HL-60 (cell line): ENCODE data around the gene PDE11A.

ENCODE experiments used
- DNase-seq, 2 experiments: peaks; one replicate each; pipeline ENCODE4 v3.0.0-alpha.2; 2010 to 2020; ENCODE audit warnings: low read depth in 1 of 2, low spot score in 1 of 2
- H3K27ac ChIP-seq: fragments of 250-450 bp; sonication (Bioruptor Pico); replicated peaks from 2 replicates; pipeline ENCODE4 v1.5.1; 2020; ENCODE audit warnings: mild to moderate bottlenecking, moderate library complexity
- H3K27me3 ChIP-seq: fragments of 250-450 bp; sonication (Bioruptor Pico); 2 replicates; pipeline ENCODE4 v1.5.1; 2021; ENCODE audit warnings: mild to moderate bottlenecking, moderate library complexity; ENCODE audit not compliant: insufficient read depth, poor library complexity, severe bottlenecking
- H3K4me3 ChIP-seq: replicated peaks from 2 replicates; pipeline ENCODE4 v1.5.1; 2011; ENCODE audit warnings: mild to moderate bottlenecking, control low read depth, low read length; ENCODE audit not compliant: insufficient read depth
- CTCF ChIP-seq: IDR thresholded peaks from one replicate; pipeline ENCODE4 v1.5.1; 2011; ENCODE audit warnings: low read length, control low read depth, inconsistent platforms; ENCODE audit not compliant: insufficient read depth
- GABPA ChIP-seq: IDR thresholded peaks from 2 replicates; pipeline ENCODE4 v1.6.1; 2012; ENCODE audit warnings: low read depth
- POLR2AphosphoS5 ChIP-seq: IDR thresholded peaks from 2 replicates; pipeline ENCODE4 v1.6.1; 2012; ENCODE audit warnings: low read depth
- SPI1 ChIP-seq: IDR thresholded peaks from 2 replicates; pipeline ENCODE4 v1.6.1; 2012; ENCODE audit warnings: low read depth, mild to moderate bottlenecking, borderline replicate concordance
- TF ChIP-seq, protein P1 (sequence below): IDR thresholded peaks from 2 replicates; pipeline ENCODE4 v1.6.1; 2012; ENCODE audit warnings: low read depth; ENCODE audit not compliant: insufficient replicate concordance

PDE11A gene

DNA sequence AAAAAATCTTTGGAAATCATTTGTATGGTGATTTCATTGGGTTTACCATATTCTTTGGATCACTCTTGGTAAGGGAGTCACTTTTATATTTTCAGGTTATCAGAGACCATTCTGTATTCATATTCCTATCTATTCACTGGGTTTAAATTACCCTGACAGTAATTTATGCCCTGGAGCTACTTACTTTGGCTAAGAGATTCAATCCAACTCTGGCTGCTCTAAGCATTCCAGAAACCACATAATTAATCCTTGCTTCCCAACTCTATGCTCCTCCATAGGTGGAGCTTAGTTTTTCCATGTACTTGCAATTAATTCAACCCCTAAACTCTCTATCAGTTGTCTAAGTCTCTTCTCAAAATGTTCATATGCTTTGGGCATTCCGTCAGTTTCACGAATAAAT, 343.7 kb downstream of the PDE11A start:
- no peak for TF ChIP-seq SPI1
- no peak for TF ChIP-seq GABPA
- TF ChIP-seq POLR2AphosphoS5: no peak
- TF ChIP-seq, protein P1, sequence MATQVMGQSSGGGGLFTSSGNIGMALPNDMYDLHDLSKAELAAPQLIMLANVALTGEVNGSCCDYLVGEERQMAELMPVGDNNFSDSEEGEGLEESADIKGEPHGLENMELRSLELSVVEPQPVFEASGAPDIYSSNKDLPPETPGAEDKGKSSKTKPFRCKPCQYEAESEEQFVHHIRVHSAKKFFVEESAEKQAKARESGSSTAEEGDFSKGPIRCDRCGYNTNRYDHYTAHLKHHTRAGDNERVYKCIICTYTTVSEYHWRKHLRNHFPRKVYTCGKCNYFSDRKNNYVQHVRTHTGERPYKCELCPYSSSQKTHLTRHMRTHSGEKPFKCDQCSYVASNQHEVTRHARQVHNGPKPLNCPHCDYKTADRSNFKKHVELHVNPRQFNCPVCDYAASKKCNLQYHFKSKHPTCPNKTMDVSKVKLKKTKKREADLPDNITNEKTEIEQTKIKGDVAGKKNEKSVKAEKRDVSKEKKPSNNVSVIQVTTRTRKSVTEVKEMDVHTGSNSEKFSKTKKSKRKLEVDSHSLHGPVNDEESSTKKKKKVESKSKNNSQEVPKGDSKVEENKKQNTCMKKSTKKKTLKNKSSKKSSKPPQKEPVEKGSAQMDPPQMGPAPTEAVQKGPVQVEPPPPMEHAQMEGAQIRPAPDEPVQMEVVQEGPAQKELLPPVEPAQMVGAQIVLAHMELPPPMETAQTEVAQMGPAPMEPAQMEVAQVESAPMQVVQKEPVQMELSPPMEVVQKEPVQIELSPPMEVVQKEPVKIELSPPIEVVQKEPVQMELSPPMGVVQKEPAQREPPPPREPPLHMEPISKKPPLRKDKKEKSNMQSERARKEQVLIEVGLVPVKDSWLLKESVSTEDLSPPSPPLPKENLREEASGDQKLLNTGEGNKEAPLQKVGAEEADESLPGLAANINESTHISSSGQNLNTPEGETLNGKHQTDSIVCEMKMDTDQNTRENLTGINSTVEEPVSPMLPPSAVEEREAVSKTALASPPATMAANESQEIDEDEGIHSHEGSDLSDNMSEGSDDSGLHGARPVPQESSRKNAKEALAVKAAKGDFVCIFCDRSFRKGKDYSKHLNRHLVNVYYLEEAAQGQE: no peak
- no peak for TF ChIP-seq CTCF
- Histone ChIP-seq H3K27ac (no peak overlapping the region), H3K27me3 (peaks cover 14% of the 10 kb centered on the region), H3K4me3 (no peak overlapping the region)
- no peak for DNase-seq

GRCh38 chr2:177728399-177728765, 344.2 kb downstream of the PDE11A start:
- Histone ChIP-seq H3K27me3 (peaks cover 14% of the 10 kb centered on the region), H3K4me3 (no peak overlapping the region), H3K27ac (no peak overlapping the region)
- no peak for DNase-seq
- no peak for TF ChIP-seq GABPA
- TF ChIP-seq SPI1: no peak
- TF ChIP-seq CTCF: no peak
- TF ChIP-seq, protein P1: no peak
- TF ChIP-seq POLR2AphosphoS5: no peak

GRCh38 chr2:177727577-177728398, 344.8 kb downstream of the PDE11A start:
- TF ChIP-seq, protein P1: no peak
- no peak for TF ChIP-seq CTCF
- TF ChIP-seq POLR2AphosphoS5: no peak
- TF ChIP-seq SPI1: no peak
- no peak for TF ChIP-seq GABPA
- Histone ChIP-seq H3K4me3 (no peak overlapping the region), H3K27ac (no peak overlapping the region), H3K27me3 (peaks cover 14% of the 10 kb centered on the region)
- no peak for DNase-seq
